Activated CD8-positive, alpha-beta memory T cell treated with anti-CD3 and anti-CD28 coated beads, Interleukin-2, amount 50 U/mL, for 4 hours (primary cell): Measurements from ENCODE around the gene PLXNA4.

Source experiments
- DNase-seq: peaks from one replicate; pipeline ENCODE4 v3.0.0-alpha.2; 2020

The PLXNA4 gene

GRCh38 chr7:132464740-132465139, 111.5 kb downstream of the PLXNA4 start:
- DNase-seq, result no peak

- DNase-seq, result no peak
Measured at GRCh38 chr7:132463922-132464321, 112.3 kb downstream of the PLXNA4 start.

GRCh38 chr7:132462478-132462877, 113.8 kb downstream of the PLXNA4 start:
- DNase-seq, result no peak

- no peak for DNase-seq
Measured at GRCh38 chr7:132461032-132461592, 115.2 kb downstream of the PLXNA4 start.

- DNase-seq, result no peak
Measured at GRCh38 chr7:132458729-132459128, 117.5 kb downstream of the PLXNA4 start.

- no peak for DNase-seq
Measured at GRCh38 chr7:132457658-132458057, 118.6 kb downstream of the PLXNA4 start.

- DNase-seq, result no peak
Measured at GRCh38 chr7:132456418-132456817, 119.9 kb downstream of the PLXNA4 start.

GRCh38 chr7:132455378-132455777, 120.9 kb downstream of the PLXNA4 start:
- peak; percentile 54 for DNase-seq

- DNase-seq, result no peak
Measured at GRCh38 chr7:132453826-132454225, 122.4 kb downstream of the PLXNA4 start.

- peak; percentile 21 for DNase-seq
Measured at GRCh38 chr7:132451161-132451560, 125.1 kb downstream of the PLXNA4 start.

- DNase-seq, result no peak
Measured at GRCh38 chr7:132450696-132451095, 125.6 kb downstream of the PLXNA4 start.

GRCh38 chr7:132450188-132450587, 126.1 kb downstream of the PLXNA4 start:
- peak; percentile 23 for DNase-seq

- DNase-seq, result no peak
Measured at GRCh38 chr7:132446666-132447278, 129.5 kb downstream of the PLXNA4 start.

GRCh38 chr7:132446260-132446659, 130.0 kb downstream of the PLXNA4 start:
- DNase-seq, result no peak

GRCh38 chr7:132443761-132444520, 132.3 kb downstream of the PLXNA4 start:
- DNase-seq, result no peak

- no peak for DNase-seq
Measured at GRCh38 chr7:132441935-132442334, 134.3 kb downstream of the PLXNA4 start.

- no peak for DNase-seq
Measured at GRCh38 chr7:132440151-132440550, 136.1 kb downstream of the PLXNA4 start.

- no peak for DNase-seq
Measured at GRCh38 chr7:132438926-132439325, 137.3 kb downstream of the PLXNA4 start.

GRCh38 chr7:132437730-132438129, 138.5 kb downstream of the PLXNA4 start:
- no peak for DNase-seq

GRCh38 chr7:132436121-132436520, 140.1 kb downstream of the PLXNA4 start:
- no peak for DNase-seq

- no peak for DNase-seq
Measured at GRCh38 chr7:132435016-132435990, 141.0 kb downstream of the PLXNA4 start.

GRCh38 chr7:132434041-132434440, 142.2 kb downstream of the PLXNA4 start:
- no peak for DNase-seq

- no peak for DNase-seq
Measured at GRCh38 chr7:132433301-132433700, 143.0 kb downstream of the PLXNA4 start.
